NCI-H1417 treated with DMSO at 0.1 percent for 48 hours (cell line): ENCODE results near the gene HOXB2.

Experiments used
- DNase-seq: peaks from one replicate; lab custom pipeline; 2025; lab: John Stamatoyannopoulos, UW

Gene HOXB2

GRCh38 chr17:48565925-48566710, 21.2 kb upstream of the HOXB2 start:
- no peak for DNase-seq

- no peak for DNase-seq
Measured at GRCh38 chr17:48565022-48565554, 20.2 kb upstream of the HOXB2 start.

- DNase-seq, result no peak
Measured at GRCh38 chr17:48564188-48565021, 19.5 kb upstream of the HOXB2 start.

GRCh38 chr17:48563867-48564187, 18.9 kb upstream of the HOXB2 start:
- DNase-seq, result no peak

- DNase-seq, result no peak
Measured at GRCh38 chr17:48563385-48563838, 18.5 kb upstream of the HOXB2 start.

GRCh38 chr17:48562934-48563333, 18.0 kb upstream of the HOXB2 start:
- DNase-seq, result no peak

GRCh38 chr17:48561884-48562810, 17.2 kb upstream of the HOXB2 start:
- no peak for DNase-seq

GRCh38 chr17:48559840-48560817, 15.2 kb upstream of the HOXB2 start:
- no peak for DNase-seq

GRCh38 chr17:48559122-48559839, 14.4 kb upstream of the HOXB2 start:
- DNase-seq, result no peak

GRCh38 chr17:48558831-48559121, 13.9 kb upstream of the HOXB2 start:
- DNase-seq, result no peak

- no peak for DNase-seq
Measured at GRCh38 chr17:48558057-48558830, 13.3 kb upstream of the HOXB2 start.

GRCh38 chr17:48556576-48557401, 11.9 kb upstream of the HOXB2 start:
- DNase-seq, result no peak

- no peak for DNase-seq
Measured at GRCh38 chr17:48556229-48556575, 11.3 kb upstream of the HOXB2 start.

- peak; percentile 72 for DNase-seq
Measured at GRCh38 chr17:48555258-48556228, 10.6 kb upstream of the HOXB2 start.

- DNase-seq, result no peak
Measured at GRCh38 chr17:48554412-48555257, 9.7 kb upstream of the HOXB2 start.

GRCh38 chr17:48553826-48554225, 8.9 kb upstream of the HOXB2 start:
- DNase-seq, result no peak

- no peak for DNase-seq
Measured at GRCh38 chr17:48553190-48553547, 8.3 kb upstream of the HOXB2 start.
